Parathyroid adenoma (tissue), 2 donors: Measurements from ENCODE around the gene TRIL.

Source experiments
- H2AFZ ChIP-seq: fragments of 300-600 bp; sonication (generic); one replicate; pipeline ENCODE4 v1.7.0; 2017; ENCODE audit warnings: antibody characterized with exemption, mild to moderate bottlenecking
- H3K27ac ChIP-seq: fragments of 300-600 bp; sonication (generic); one replicate; pipeline ENCODE4 v1.7.0; 2017
- H3K27me3 ChIP-seq: fragments of 300-600 bp; sonication (generic); one replicate; pipeline ENCODE4 v1.7.0; 2017; ENCODE audit warnings: low read length; ENCODE audit not compliant: control insufficient read depth, insufficient read depth
- H3K36me3 ChIP-seq: fragments of 300-600 bp; sonication (generic); one replicate; pipeline ENCODE4 v1.7.0; 2017; ENCODE audit warnings: low read length; ENCODE audit not compliant: control insufficient read depth, insufficient read depth
- H3K4me1 ChIP-seq: fragments of 300-600 bp; sonication (generic); one replicate; pipeline ENCODE4 v1.7.0; 2017; ENCODE audit warnings: control low read depth
- H3K4me2 ChIP-seq: fragments of 300-600 bp; sonication (generic); one replicate; pipeline ENCODE4 v1.7.0; 2017; ENCODE audit warnings: low read length
- H3K4me3 ChIP-seq: fragments of 300-600 bp; sonication (generic); one replicate; pipeline ENCODE4 v1.7.0; 2017; ENCODE audit warnings: low read depth, low read length
- H3K79me2 ChIP-seq: fragments of 300-600 bp; sonication (generic); one replicate; pipeline ENCODE4 v1.7.0; 2017; ENCODE audit warnings: control low read depth
- H3K9ac ChIP-seq: fragments of 300-600 bp; sonication (generic); one replicate; pipeline ENCODE4 v1.7.0; 2017; ENCODE audit warnings: mild to moderate bottlenecking
- H3K9me3 ChIP-seq: fragments of 300-600 bp; sonication (generic); one replicate; pipeline ENCODE4 v1.7.0; 2017; ENCODE audit warnings: low read length; ENCODE audit not compliant: control insufficient read depth
- TF ChIP-seq, protein P1 (sequence below): fragments of 300-600 bp; sonication (generic); IDR thresholded peaks from one replicate; pipeline ENCODE4 v1.7.0; 2017; ENCODE audit warnings: antibody characterized with exemption, mild to moderate bottlenecking
- donor health status: primary hyperparathyroidism.

The TRIL gene

DNA sequence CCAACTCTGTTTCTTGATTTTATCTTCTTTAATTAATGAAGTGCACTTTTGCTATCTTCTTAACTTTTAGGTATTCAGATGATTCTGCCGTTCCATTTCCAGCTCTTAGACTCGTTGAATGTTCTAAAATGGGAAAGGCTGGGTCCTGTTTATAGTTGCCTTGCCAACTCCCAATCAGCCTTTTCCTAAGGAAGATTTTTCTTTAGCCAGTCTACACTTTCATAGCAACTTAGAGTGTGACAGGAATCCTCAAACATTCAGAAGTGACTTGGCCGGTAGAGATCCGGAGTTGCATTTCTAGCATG, 23.0 kb upstream of the TRIL start:
- Histone ChIP-seq H3K27me3 (no peaks in the 10 kb centered on the region), H3K27ac (no peak overlapping the region)
- TF ChIP-seq, protein P1, sequence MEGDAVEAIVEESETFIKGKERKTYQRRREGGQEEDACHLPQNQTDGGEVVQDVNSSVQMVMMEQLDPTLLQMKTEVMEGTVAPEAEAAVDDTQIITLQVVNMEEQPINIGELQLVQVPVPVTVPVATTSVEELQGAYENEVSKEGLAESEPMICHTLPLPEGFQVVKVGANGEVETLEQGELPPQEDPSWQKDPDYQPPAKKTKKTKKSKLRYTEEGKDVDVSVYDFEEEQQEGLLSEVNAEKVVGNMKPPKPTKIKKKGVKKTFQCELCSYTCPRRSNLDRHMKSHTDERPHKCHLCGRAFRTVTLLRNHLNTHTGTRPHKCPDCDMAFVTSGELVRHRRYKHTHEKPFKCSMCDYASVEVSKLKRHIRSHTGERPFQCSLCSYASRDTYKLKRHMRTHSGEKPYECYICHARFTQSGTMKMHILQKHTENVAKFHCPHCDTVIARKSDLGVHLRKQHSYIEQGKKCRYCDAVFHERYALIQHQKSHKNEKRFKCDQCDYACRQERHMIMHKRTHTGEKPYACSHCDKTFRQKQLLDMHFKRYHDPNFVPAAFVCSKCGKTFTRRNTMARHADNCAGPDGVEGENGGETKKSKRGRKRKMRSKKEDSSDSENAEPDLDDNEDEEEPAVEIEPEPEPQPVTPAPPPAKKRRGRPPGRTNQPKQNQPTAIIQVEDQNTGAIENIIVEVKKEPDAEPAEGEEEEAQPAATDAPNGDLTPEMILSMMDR, result no peak

DNA sequence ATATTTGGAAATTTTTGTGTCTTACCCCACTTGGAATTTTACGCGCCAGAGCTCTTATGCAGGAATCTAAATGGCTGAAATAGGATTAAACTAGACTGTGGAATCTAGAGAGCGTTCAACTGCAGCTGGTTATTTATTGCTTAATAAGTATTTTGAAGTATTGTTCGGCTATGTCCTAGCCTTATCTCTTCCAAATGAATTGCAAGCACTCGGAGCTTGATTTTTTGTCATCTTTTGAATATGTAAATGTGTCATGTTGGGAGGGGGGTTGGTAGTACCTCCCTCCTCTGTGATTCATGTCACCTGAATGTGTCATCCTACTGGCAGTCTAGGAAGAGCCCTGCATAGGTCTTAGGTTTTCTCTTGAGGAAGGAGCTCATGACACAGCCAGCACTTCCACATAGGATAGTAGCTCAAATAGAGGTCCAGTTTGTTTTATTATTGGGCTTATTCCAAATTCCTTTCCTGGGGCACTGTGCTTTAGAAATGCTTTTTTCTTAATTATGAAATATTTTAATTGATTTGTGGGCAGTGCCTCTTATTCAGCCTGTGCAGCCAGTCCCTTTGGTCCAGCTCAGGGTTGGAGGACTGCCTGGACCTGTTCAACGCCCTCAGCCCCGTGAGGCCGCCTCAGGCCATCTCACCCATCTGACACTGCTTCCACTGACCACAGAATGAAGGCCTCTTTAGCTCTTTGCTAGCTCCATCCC, 22.5 kb upstream of the TRIL start:
- H3K27ac ChIP-seq, result no peak overlapping the region
- H2AFZ ChIP-seq, result no peak overlapping the region
- peaks cover 3% of the 10 kb centered on the region for H3K36me3 ChIP-seq
- no peak overlapping the region for H3K9ac ChIP-seq
- H3K4me1 ChIP-seq, result no peaks in the 10 kb centered on the region
- H3K9me3 ChIP-seq, result no peaks in the 10 kb centered on the region
- no peaks in the 10 kb centered on the region for H3K27me3 ChIP-seq
- H3K79me2 ChIP-seq, result no peaks in the 10 kb centered on the region
- H3K4me3 ChIP-seq, result no peak overlapping the region
- TF ChIP-seq, protein P1, result no peak
- H3K4me2 ChIP-seq, result no peak overlapping the region

More for the DNA sequence above, 23.0 kb upstream of the TRIL start:
- Histone ChIP-seq H3K36me3 (peaks cover 3% of the 10 kb centered on the region), H3K9ac (no peak overlapping the region), H3K4me1 (no peaks in the 10 kb centered on the region), H3K4me3 (no peak overlapping the region), H3K9me3 (no peaks in the 10 kb centered on the region), H2AFZ (no peak overlapping the region), H3K79me2 (no peaks in the 10 kb centered on the region), H3K4me2 (no peak overlapping the region)

DNA sequence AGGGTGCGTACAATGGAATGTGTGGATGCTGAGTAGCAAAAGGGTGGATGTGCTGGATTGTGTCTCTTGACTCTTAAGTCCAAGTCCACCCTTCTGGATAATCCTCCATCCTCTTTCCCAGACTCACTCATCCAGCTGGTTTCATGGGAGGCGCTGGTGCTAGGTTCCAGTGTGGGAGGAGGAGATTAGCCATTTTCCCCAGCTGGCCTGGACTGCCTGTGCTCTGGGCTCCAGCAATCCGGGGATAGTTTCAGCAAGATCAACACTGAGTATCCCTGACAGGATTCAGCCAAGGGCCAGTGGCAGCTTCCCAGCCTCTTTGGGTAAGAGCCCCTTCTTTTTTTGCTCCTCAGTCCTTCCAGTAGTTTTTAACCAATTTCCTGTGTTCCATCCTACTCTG, 21.6 kb upstream of the TRIL start:
- TF ChIP-seq, protein P1, result no peak

DNA sequence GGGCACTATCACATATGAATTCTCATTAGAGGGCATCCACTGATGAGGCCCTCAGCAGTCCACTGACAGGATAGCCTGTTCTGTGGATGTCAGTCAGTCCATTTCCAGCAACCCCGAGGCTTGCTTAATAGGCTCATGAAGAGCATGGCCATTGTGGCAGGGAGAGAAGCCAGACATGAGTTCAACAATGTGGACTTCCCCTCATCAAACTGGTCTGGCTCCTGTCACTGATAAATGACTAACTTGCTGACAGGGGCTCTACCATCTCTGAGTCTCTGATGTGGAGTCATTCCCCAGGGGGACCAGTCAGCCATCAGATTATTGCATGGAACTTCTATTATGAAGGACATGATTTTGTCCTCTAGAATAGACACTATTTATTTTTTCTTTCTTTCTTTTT, 19.8 kb upstream of the TRIL start:
- Histone ChIP-seq H3K9ac (no peak overlapping the region), H3K4me1 (no peaks in the 10 kb centered on the region), H3K36me3 (peaks cover 3% of the 10 kb centered on the region), H3K27me3 (no peaks in the 10 kb centered on the region), H3K4me3 (no peak overlapping the region), H3K27ac (no peak overlapping the region), H3K9me3 (no peaks in the 10 kb centered on the region), H3K79me2 (no peaks in the 10 kb centered on the region), H2AFZ (no peak overlapping the region), H3K4me2 (no peak overlapping the region)
- TF ChIP-seq, protein P1, result no peak

More for the DNA sequence above, 21.6 kb upstream of the TRIL start:
- peaks cover 3% of the 10 kb centered on the region for H3K36me3 ChIP-seq
- no peaks in the 10 kb centered on the region for H3K9me3 ChIP-seq
- H3K27me3 ChIP-seq, result no peaks in the 10 kb centered on the region
- H3K27ac ChIP-seq, result no peak overlapping the region
- no peaks in the 10 kb centered on the region for H3K4me1 ChIP-seq
- H2AFZ ChIP-seq, result no peak overlapping the region
- no peak overlapping the region for H3K4me2 ChIP-seq
- H3K79me2 ChIP-seq, result no peaks in the 10 kb centered on the region
- no peak overlapping the region for H3K9ac ChIP-seq
- H3K4me3 ChIP-seq, result no peak overlapping the region

DNA sequence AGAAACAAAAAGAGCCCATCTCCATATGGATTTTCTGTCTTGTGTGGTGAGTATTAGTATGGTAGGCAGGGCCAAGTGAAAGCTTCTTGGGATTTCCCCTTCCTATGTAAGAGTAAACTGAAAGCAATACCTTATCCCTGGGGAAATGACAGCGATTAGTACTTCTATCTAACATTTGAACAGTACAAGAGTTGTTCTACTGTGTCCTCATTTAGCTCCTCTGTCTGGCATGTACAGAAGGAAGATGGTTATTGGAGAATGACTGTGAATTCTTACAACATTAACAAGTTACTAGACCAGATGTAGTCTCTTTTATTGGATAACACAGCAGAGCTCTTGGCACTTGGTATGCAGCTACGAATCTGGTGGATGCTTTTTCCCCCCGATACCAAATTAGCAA, 17.9 kb upstream of the TRIL start:
- no peak overlapping the region for H3K4me2 ChIP-seq
- TF ChIP-seq, protein P1, result no peak
- H3K27me3 ChIP-seq, result no peaks in the 10 kb centered on the region
- no peak overlapping the region for H2AFZ ChIP-seq
- H3K9ac ChIP-seq, result no peak overlapping the region
- H3K9me3 ChIP-seq, result no peaks in the 10 kb centered on the region
- H3K79me2 ChIP-seq, result no peaks in the 10 kb centered on the region
- H3K4me3 ChIP-seq, result no peak overlapping the region
- H3K36me3 ChIP-seq, result peaks cover 3% of the 10 kb centered on the region
- no peaks in the 10 kb centered on the region for H3K4me1 ChIP-seq
- H3K27ac ChIP-seq, result no peak overlapping the region
